IMR-90 (cell line): ENCODE measurements around the gene IFIT3. TPM values are rescaled to one million over a fixed set of nuclear protein-coding genes. Genes with fewer than 3 reads are reported as not detected.
A peak's percentile ranks its signal among the peaks of the same experiment; 100 is the strongest.

Source experiments
- ATAC-seq: fragments of 200-7000 bp; cut with Tn5 transposase; 2 replicates; pipeline ENCODE4 v1.9.1; 2020; ENCODE audit warnings: low read depth, mild to moderate bottlenecking, moderate library complexity
- BruUV-seq: library from RNA; stranded (reverse); fragments of 400-500 nt; replicated peaks from 2 replicates; lab custom pipeline; 2021; lab: Mats Ljungman, UMichigan
- CTCF ChIA-PET: fragments of 300-600 bp; formaldehyde crosslinking; extraction: SDS; loops from one replicate; lab custom pipeline; 2021; ENCODE audit warnings: antibody characterized with exemption; lab: Yijun Ruan, JAX
- POLR2A ChIA-PET: fragments of 300-600 bp; sonication (Branson Sonifier 250); formaldehyde crosslinking; loops from one replicate; lab custom pipeline; 2022; ENCODE audit warnings: antibody characterized with exemption; ENCODE audit not compliant: unreplicated experiment; lab: Charles Lee
- DNase-seq: peaks from one replicate; pipeline ENCODE4 v3.0.0; 2013
- H2AFZ ChIP-seq: replicated peaks from 2 replicates; pipeline ENCODE3; 2013; ENCODE audit warnings: low read length, mild to moderate bottlenecking; ENCODE audit not compliant: poor library complexity
- H2AK5ac ChIP-seq: 2 replicates; pipeline ENCODE4 v1.6.1; 2013; ENCODE audit warnings: low read depth, low read length, inconsistent platforms
- H2AK9ac ChIP-seq: replicated peaks from 2 replicates; pipeline ENCODE3; 2013; ENCODE audit warnings: mild to moderate bottlenecking, low read depth, low read length, moderate library complexity; ENCODE audit not compliant: poor library complexity
- H2BK120ac ChIP-seq: 2 replicates; pipeline ENCODE4 v1.6.1; 2013; ENCODE audit warnings: low read depth, low read length, inconsistent platforms
- H2BK15ac ChIP-seq: 3 replicates; pipeline ENCODE4 v1.6.1; 2013; ENCODE audit warnings: low read depth, low read length, inconsistent platforms
- H2BK20ac ChIP-seq: 2 replicates; pipeline ENCODE4 v1.6.1; 2013; ENCODE audit warnings: low read depth, mild to moderate bottlenecking, inconsistent platforms, low read length, moderate library complexity
- H2BK5ac ChIP-seq: 2 replicates; pipeline ENCODE4 v1.6.1; 2013; ENCODE audit warnings: mild to moderate bottlenecking, low read depth, low read length, inconsistent platforms; ENCODE audit not compliant: poor library complexity, severe bottlenecking
- H3K14ac ChIP-seq: replicated peaks from 2 replicates; pipeline ENCODE4 v1.6.1; 2013; ENCODE audit warnings: low read depth, low read length, inconsistent platforms
- H3K18ac ChIP-seq: 2 replicates; pipeline ENCODE4 v1.6.1; 2013; ENCODE audit warnings: low read depth, low read length, control low read depth
- H3K23ac ChIP-seq: 2 replicates; pipeline ENCODE4 v1.6.1; 2013; ENCODE audit warnings: low read depth, low read length, inconsistent platforms
- H3K27ac ChIP-seq: 2 replicates; pipeline ENCODE4 v1.5.1; 2013; ENCODE audit warnings: mild to moderate bottlenecking, control low read depth, low read length; ENCODE audit not compliant: insufficient read depth
- H3K27me3 ChIP-seq: 2 replicates; pipeline ENCODE4 v1.6.1; 2013; ENCODE audit warnings: low read length; ENCODE audit not compliant: control insufficient read depth, insufficient read depth
- H3K36me3 ChIP-seq: 2 replicates; pipeline ENCODE4 v1.6.1; 2013; ENCODE audit warnings: low read length, mixed read lengths; ENCODE audit not compliant: control insufficient read depth, insufficient read depth
- H3K4ac ChIP-seq: 2 replicates; pipeline ENCODE4 v1.6.1; 2013; ENCODE audit warnings: low read depth, low read length, inconsistent platforms
- H3K4me1 ChIP-seq: 2 replicates; pipeline ENCODE4 v1.6.1; 2013; ENCODE audit warnings: low read length, mixed read lengths; ENCODE audit not compliant: control insufficient read depth, insufficient read depth
- H3K4me2 ChIP-seq: 2 replicates; pipeline ENCODE4 v1.6.1; 2013; ENCODE audit warnings: low read depth, mild to moderate bottlenecking, control low read depth, low read length, moderate library complexity
- H3K4me3 ChIP-seq: 2 replicates; pipeline ENCODE4 v1.5.1; 2013; ENCODE audit warnings: low read depth, mild to moderate bottlenecking, control low read depth, low read length, moderate library complexity; ENCODE audit not compliant: insufficient read depth
- H3K56ac ChIP-seq: 2 replicates; pipeline ENCODE4 v1.6.1; 2013; ENCODE audit warnings: low read length, inconsistent platforms; ENCODE audit not compliant: insufficient read depth; ENCODE audit errors: extremely low read depth
- H3K79me1 ChIP-seq, 2 experiments: 2 replicates each; pipeline ENCODE4 v1.6.1; 2013; ENCODE audit warnings: low read length in 2 of 2, inconsistent platforms in 1 of 2, low read depth in 1 of 2
- H3K9ac ChIP-seq: 2 replicates; pipeline ENCODE4 v1.6.1; 2013; ENCODE audit warnings: low read depth, low read length, control low read depth
- H3K9me1 ChIP-seq: 2 replicates; pipeline ENCODE4 v1.6.1; 2013; ENCODE audit warnings: low read length, inconsistent platforms; ENCODE audit not compliant: insufficient read depth
- H3K9me3 ChIP-seq: 2 replicates; pipeline ENCODE4 v1.6.1; 2013; ENCODE audit warnings: low read length; ENCODE audit not compliant: control insufficient read depth, insufficient read depth
- H4K20me1 ChIP-seq: 2 replicates; pipeline ENCODE4 v1.6.1; 2013; ENCODE audit warnings: low read length, inconsistent platforms; ENCODE audit not compliant: insufficient read depth
- H4K5ac ChIP-seq: 2 replicates; pipeline ENCODE4 v1.6.1; 2013; ENCODE audit warnings: mild to moderate bottlenecking, low read depth, low read length, control low read depth
- H4K8ac ChIP-seq, 2 experiments: 2 replicates each; pipeline ENCODE4 v1.6.1; 2013; ENCODE audit warnings: low read depth in 2 of 2, low read length in 2 of 2, control low read depth in 1 of 2, inconsistent platforms in 1 of 2
- H4K91ac ChIP-seq: 2 replicates; pipeline ENCODE4 v1.6.1; 2013; ENCODE audit warnings: low read depth, low read length, inconsistent platforms; ENCODE audit not compliant: insufficient read depth
- CEBPB ChIP-seq: IDR thresholded peaks from 2 replicates; pipeline ENCODE4 v1.6.1; 2012; ENCODE audit warnings: low read depth, low read length, improper control_type of control experiment
- MXI1 ChIP-seq: IDR thresholded peaks from 2 replicates; pipeline ENCODE4 v1.6.1; 2012; ENCODE audit warnings: low read depth, mild to moderate bottlenecking, low read length, moderate library complexity, borderline replicate concordance
- SMC3 ChIP-seq: fragments of 150-350 bp; IDR thresholded peaks from 2 replicates; pipeline ENCODE4 v1.6.1; 2016; ENCODE audit warnings: low read depth, mild to moderate bottlenecking, antibody characterized with exemption, low read length, moderate library complexity
- WGBS, 2 experiments: methylation state at CpG; one replicate each; pipeline versions ENCODE4 v1.1.5 to v1.1.7; 2013; ENCODE audit warnings: missing lambda C conversion rate in 2 of 2; ENCODE audit not compliant: insufficient read length in 1 of 2; ENCODE audit errors: extremely low coverage in 2 of 2; 5-methylcytosine and 5-hydroxymethylcytosine counted together
- dilution Hi-C: fragments of 300-500 bp; cut with HindIII; formaldehyde crosslinking; loops from one replicate; pipeline ENCODE4 v1.14.3; 2018; ENCODE audit warnings: low sequenced_read_pairs; ENCODE audit not compliant: unreplicated experiment
- in situ Hi-C: fragments of 300-500 bp; cut with MboI; formaldehyde crosslinking; loops from 3 replicates; pipeline ENCODE4 v1.14.3; 2019; ENCODE audit warnings: low sequenced_read_pairs, inconsistent platforms, mixed read lengths
- intact Hi-C: fragments of 100-400 bp; cut with micrococcal nuclease; formaldehyde crosslinking; loops from 2 replicates; pipeline ENCODE4 v1.10.0; 2022
- polyA plus RNA-seq, 3 experiments: library from polyadenylated mRNA; depleted of rRNA; stranded (reverse); fragments of >200 nt; gene quantifications; 2 replicates each; pipeline ENCODE4 v1.2.3, GENCODE V29; 2012; ENCODE audit warnings: low replicate concordance in 1 of 3
- total RNA-seq: library from RNA; depleted of rRNA; stranded (reverse); fragments of >200 nt; gene quantifications from 2 replicates; pipeline ENCODE4 v1.2.3, GENCODE V29; 2012
- TF ChIP-seq, protein P1 (sequence below): conservative IDR thresholded peaks from 2 replicates; pipeline ENCODE4 v1.5.1; 2012; ENCODE audit warnings: mild to moderate bottlenecking, low read depth, low read length, improper control_type of control experiment

The IFIT3 gene
- total and polyA plus RNA-seq, 2 of the 4 experiments (the other 2 are of a cell fraction) = 3.5 to 7.3 TPM

DNA sequence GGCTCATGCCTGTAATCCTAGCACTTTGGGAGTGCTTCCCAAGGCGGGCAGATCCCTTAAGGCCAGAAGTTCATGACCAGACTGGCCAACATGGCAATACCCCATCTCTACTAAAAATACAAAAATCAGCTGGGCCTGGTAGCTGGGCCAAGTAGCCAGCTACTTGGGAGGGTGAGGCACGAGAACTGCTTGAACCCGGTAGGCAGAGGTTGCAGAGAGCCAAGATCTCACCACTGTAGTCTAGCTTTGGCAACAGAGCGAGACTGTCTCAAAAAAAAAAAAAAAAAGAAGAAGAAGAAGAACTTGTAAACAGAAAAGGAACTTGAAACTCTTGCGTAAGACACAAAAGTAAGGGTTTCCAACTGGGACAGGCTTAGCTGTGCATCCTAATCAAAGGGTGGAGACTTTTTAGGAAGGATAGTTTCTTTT, 31.6 kb upstream of the IFIT3 start:
- Histone ChIP-seq H3K4me1 (peaks cover 6% of the 10 kb centered on the region), H3K4me3 (no peak overlapping the region), H3K9me1 (no peaks in the 10 kb centered on the region; the same call in 1 of the 2 replicates), H2AK9ac (no peak overlapping the region), H4K91ac (peak overlapping the region; percentile 63), H2BK15ac (peak overlapping the region; percentile 33; the same call in 2 of the 3 replicates), H3K27me3 (no peaks in the 10 kb centered on the region), H3K4me2 (peak overlapping the region; percentile 49), H4K20me1 (no peaks in the 10 kb centered on the region), H3K4ac (peak overlapping the region; percentile 81), H3K79me1 (no peaks in the 10 kb centered on the region), H2BK5ac (peak overlapping the region; percentile 92), H3K9me3 (no peaks in the 10 kb centered on the region), H3K36me3 (no peaks in the 10 kb centered on the region), H2BK20ac (peak overlapping the region; percentile 81), H2BK120ac (peak overlapping the region; percentile 54), H4K8ac (peak overlapping the region in 1 of 2 experiments; percentile 59; a peak in 2 of 4 replicates), H3K14ac (0 out of 2 replicates have a peak overlapping the region, but pooled peaks have one; percentile 33), H3K27ac (peak overlapping the region; percentile 87), H4K5ac (peak overlapping the region; percentile 50), H3K9ac (peak overlapping the region; percentile 24; the same call in 1 of the 2 replicates), H3K18ac (peak overlapping the region; percentile 84), H3K23ac (peak overlapping the region; percentile 4; the same call in 1 of the 2 replicates), H3K56ac (no peak overlapping the region), H2AFZ (peak overlapping the region; percentile 40), H2AK5ac (peak overlapping the region; percentile 31; the same call in 1 of the 2 replicates)
- dilution Hi-C loops (no loop called here), intact Hi-C loops (loop anchor here (5.0 kb wide), 1 partner anchor 444 kb away; the partner anchor contains the start of gene ANKRD22), in situ Hi-C loops (no loop called here)
- POLR2A ChIA-PET = no interaction called here
- TF ChIP-seq CEBPB (peak; percentile 94), MXI1 (no peak), SMC3 (no peak)
- TF ChIP-seq, protein P1, sequence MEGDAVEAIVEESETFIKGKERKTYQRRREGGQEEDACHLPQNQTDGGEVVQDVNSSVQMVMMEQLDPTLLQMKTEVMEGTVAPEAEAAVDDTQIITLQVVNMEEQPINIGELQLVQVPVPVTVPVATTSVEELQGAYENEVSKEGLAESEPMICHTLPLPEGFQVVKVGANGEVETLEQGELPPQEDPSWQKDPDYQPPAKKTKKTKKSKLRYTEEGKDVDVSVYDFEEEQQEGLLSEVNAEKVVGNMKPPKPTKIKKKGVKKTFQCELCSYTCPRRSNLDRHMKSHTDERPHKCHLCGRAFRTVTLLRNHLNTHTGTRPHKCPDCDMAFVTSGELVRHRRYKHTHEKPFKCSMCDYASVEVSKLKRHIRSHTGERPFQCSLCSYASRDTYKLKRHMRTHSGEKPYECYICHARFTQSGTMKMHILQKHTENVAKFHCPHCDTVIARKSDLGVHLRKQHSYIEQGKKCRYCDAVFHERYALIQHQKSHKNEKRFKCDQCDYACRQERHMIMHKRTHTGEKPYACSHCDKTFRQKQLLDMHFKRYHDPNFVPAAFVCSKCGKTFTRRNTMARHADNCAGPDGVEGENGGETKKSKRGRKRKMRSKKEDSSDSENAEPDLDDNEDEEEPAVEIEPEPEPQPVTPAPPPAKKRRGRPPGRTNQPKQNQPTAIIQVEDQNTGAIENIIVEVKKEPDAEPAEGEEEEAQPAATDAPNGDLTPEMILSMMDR = no peak
- CTCF ChIA-PET = no interaction called here
- BruUV-seq = no TSS peak
- 14% methylated on average over 2 of the region's 5 CpGs; no CpG with 5 or more reads in 1 of the 2 experiments for WGBS, 2 experiments
- DNase-seq (peak; percentile 79), ATAC-seq (peak; percentile 56)
